ENCODE measurements around the gene SLC9A6.

The SLC9A6 gene

DNA sequence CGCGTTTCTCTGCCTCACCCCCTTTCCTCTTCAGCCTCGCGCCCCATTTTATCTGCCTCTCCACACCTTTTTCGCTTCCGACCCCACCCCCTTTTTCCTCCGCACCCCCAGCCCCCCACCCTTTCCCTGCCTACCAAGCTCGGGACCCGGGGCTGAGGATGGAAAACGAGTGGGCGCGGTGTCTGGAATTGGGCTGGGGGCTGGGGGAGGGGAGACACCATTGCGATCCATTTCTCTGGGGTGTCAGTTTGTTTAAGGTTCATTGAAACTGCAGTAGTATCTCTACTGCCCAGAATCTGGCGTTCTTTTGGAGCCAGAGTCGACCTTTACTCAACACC lies 707 bp downstream of the SLC9A6 start:
- peak overlapping the region; percentile 67 for H3K4me3 ChIP-seq (ENCODE audit: low read depth, low read length)
- TF ChIP-seq, protein P1, sequence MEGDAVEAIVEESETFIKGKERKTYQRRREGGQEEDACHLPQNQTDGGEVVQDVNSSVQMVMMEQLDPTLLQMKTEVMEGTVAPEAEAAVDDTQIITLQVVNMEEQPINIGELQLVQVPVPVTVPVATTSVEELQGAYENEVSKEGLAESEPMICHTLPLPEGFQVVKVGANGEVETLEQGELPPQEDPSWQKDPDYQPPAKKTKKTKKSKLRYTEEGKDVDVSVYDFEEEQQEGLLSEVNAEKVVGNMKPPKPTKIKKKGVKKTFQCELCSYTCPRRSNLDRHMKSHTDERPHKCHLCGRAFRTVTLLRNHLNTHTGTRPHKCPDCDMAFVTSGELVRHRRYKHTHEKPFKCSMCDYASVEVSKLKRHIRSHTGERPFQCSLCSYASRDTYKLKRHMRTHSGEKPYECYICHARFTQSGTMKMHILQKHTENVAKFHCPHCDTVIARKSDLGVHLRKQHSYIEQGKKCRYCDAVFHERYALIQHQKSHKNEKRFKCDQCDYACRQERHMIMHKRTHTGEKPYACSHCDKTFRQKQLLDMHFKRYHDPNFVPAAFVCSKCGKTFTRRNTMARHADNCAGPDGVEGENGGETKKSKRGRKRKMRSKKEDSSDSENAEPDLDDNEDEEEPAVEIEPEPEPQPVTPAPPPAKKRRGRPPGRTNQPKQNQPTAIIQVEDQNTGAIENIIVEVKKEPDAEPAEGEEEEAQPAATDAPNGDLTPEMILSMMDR (IDR thresholded peaks at IDR 0.05; ENCODE audit: low read depth, low read length, missing control alignments) = no peak
- DNase-seq (ENCODE audit: low read depth) = no peak
- in situ Hi-C loops (cut with HindIII; ENCODE audit: low sequenced_read_pairs) = no loop called here

DNA sequence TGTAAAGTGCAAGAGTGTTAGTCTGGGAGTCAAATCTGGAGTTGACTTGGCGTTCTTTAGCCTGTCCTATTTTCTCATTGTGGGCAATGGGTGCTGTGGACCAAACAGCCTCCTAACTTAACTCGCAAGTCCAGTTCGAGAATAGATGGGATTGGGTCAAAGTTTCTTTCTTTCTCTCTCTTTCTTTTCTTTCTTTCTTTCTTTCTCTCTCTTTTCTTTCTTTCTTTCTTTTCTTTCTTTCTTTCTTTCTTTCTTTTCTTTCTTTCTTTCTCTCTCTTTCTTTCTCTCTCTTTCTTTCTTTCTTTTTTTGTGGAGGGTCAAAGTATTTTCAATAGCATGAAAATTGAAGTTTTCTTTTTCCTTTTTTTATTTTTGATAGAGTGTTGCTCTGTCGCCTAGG lies 3.0 kb downstream of the SLC9A6 start:
- in situ Hi-C loops (cut with HindIII; ENCODE audit: low sequenced_read_pairs) = no loop called here
- TF ChIP-seq, protein P1 (IDR thresholded peaks at IDR 0.05; ENCODE audit: low read depth, low read length, missing control alignments) = no peak
- no peak for DNase-seq (ENCODE audit: low read depth)
- no peak overlapping the region for H3K4me3 ChIP-seq (ENCODE audit: low read depth, low read length)

DNA sequence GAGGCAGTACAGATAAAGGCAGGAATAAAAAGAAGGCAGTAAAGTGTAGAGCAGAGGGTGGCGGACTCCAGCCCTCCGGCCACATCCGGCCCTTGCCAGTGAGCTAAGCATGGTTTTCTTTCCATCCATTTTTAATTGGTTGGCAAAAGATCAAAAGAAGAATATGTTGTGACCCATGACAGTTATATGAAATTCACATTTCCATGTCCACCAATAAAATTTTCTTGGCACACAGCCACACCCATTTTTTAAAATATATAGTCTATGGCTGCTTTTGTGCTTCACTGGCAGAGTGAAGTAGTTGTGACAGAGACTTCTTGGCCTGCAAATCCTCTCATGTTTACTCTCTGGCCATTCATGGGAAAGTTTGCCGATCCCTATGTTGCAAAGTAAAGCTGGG lies 29.8 kb downstream of the SLC9A6 start:
- TF ChIP-seq, protein P1 (IDR thresholded peaks at IDR 0.05; ENCODE audit: low read depth, low read length, missing control alignments) = no peak
- no peak for DNase-seq (ENCODE audit: low read depth)
- H3K4me3 ChIP-seq (ENCODE audit: low read depth, low read length) = no peak overlapping the region
- in situ Hi-C loops (cut with HindIII; ENCODE audit: low sequenced_read_pairs) = no loop called here

DNA sequence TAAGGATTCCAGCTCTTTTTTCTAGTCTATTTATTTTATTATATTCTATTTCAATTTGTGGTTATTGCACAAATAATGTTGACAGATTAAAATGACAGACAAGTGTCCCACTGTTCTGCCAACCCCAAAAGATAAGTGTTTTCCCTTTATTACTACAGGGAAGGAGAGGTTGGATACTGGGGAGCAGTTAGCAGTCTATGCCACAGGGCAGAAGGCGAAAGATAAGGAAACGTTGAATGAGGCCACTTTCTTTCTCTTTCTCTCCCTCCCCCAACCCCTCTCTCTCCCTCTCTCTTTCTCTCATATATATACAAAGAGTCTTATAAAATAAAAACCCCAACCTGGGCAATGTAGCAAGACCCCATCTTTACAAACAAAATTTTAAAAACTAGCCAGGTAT lies 31.6 kb downstream of the SLC9A6 start:
- DNase-seq (ENCODE audit: low read depth) = no peak
- in situ Hi-C loops (cut with HindIII; ENCODE audit: low sequenced_read_pairs) = no loop called here
- TF ChIP-seq, protein P1 (IDR thresholded peaks at IDR 0.05; ENCODE audit: low read depth, low read length, missing control alignments) = no peak
- H3K4me3 ChIP-seq (ENCODE audit: low read depth, low read length) = no peak overlapping the region

DNA sequence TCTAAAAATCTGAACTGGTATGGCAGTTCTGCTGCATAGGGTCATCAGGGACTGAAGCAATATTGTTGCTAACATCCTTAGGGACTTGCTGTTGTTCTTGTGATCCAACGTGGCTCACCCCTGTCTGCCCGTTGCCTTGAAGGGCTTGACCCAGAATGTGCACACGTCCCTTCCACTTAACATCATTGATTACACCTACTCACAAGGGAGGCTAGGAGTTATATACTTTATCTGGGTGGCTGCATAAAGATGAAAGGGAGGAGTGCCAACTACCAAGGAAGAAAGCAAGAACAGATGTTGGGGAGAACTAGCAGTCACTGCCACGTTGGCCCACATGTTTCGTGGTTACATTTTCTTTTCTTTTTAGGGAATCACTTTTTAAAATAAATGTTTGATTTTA lies 34.0 kb downstream of the SLC9A6 start:
- TF ChIP-seq, protein P1 (IDR thresholded peaks at IDR 0.05; ENCODE audit: low read depth, low read length, missing control alignments) = no peak
- no peak overlapping the region for H3K4me3 ChIP-seq (ENCODE audit: low read depth, low read length)
- DNase-seq (ENCODE audit: low read depth) = no peak
- in situ Hi-C loops (cut with HindIII; ENCODE audit: low sequenced_read_pairs) = no loop called here

DNA sequence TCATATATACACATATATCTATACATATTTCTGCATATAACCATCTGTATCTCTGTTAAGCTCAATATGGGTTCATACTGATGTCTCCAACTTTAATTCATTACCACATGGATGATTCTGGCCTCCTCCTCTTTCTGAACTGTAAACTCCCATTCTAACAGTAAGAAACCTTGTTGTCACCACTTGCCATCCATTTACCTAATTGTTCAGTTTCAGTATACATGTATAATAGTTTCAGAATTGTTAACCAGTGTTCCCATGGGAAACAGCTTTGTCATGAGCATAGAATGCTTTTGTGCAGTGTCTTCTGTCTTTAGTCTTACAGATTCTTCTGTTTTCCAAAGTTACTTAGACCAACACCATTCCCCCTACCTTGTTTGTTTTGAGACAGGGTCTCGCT lies 35.9 kb downstream of the SLC9A6 start:
- no peak overlapping the region for H3K4me3 ChIP-seq (ENCODE audit: low read depth, low read length)
- no peak for DNase-seq (ENCODE audit: low read depth)
- in situ Hi-C loops (cut with HindIII; ENCODE audit: low sequenced_read_pairs) = no loop called here

More for the DNA sequence above, 35.9 kb downstream of the SLC9A6 start:
- TF ChIP-seq, protein P1 (IDR thresholded peaks at IDR 0.05; ENCODE audit: low read depth, low read length, missing control alignments) = no peak
